ENCODE data around the gene RNASE13.
"Not testable (repeated sequence)": the region's sequence is repeated elsewhere in the genome, so short reads cannot be mapped to it uniquely, and the experiment has no call there.

Gene RNASE13

DNA sequence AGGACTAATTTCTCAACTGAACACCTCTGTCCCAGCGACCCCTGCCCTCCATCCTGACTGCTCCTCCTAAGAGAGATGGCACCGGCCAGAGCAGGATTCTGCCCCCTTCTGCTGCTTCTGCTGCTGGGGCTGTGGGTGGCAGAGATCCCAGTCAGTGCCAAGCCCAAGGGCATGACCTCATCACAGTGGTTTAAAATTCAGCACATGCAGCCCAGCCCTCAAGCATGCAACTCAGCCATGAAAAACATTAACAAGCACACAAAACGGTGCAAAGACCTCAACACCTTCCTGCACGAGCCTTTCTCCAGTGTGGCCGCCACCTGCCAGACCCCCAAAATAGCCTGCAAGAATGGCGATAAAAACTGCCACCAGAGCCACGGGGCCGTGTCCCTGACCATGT lies 8.3 kb upstream of the RNASE13 start:
- DNase-seq (ENCODE audit: low read depth in 2 of 2): no peak

- no peak for DNase-seq (ENCODE audit: low read depth in 2 of 2)
Measured at GRCh38 chr14:21041676-21042433, 7.2 kb upstream of the RNASE13 start, which contains the start of gene RNASE7. RNASE7 (plus strand) TSS chr14:21042362; CDS start chr14:21042993, 631 bp downstream.

DNA sequence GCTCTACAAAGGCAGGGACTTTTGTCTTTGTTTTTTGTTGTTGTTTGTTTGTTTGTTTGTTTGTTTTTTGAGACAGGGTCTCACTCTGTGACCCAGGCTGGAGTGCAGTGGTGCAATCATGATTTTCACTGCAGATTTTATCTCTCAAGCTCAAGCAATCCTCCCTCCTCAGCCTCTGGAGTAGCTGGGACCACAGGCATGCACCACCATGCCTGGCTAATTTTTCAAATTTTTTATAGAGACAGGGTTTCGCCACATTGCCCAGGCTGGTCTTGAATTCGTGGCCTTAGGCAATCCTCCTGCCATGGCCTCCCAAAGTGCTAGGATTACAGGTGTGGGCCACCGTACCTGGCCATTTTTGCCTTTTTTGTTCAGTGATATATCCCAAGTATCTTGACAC lies 6.3 kb upstream of the RNASE13 start:
- DNase-seq (ENCODE audit: low read depth in 2 of 2): not testable (repeated sequence)

GRCh38 chr14:21040370-21040925 lies 5.8 kb upstream of the RNASE13 start:
- DNase-seq (ENCODE audit: low read depth in 2 of 2): no peak

- DNase-seq (ENCODE audit: low read depth in 2 of 2): no peak
Measured at GRCh38 chr14:21039585-21040369, 5.2 kb upstream of the RNASE13 start.

- no peak for DNase-seq (ENCODE audit: low read depth in 2 of 2)
Measured at GRCh38 chr14:21038441-21039422, 4.1 kb upstream of the RNASE13 start.

DNA sequence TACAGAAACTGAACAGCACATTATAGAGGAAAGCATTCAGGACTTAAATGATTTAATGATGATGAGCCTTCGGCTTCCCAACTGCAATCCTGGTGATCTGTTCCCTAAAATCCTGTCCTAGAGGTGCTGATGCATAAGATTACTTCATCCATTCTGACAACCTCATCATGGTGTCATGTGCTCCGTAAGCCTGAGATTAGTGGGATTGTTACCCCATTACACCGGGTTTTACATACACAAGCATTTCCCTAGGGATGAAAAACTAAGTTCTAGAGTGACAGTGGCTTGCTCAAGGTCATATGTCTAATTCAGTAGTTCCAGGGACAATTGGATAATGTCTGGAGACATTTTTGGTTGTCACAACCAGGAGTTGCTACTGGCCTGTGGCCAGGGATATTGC lies 2.5 kb upstream of the RNASE13 start:
- DNase-seq (ENCODE audit: low read depth in 2 of 2): no peak

- DNase-seq (ENCODE audit: low read depth in 2 of 2): no peak
Measured at GRCh38 chr14:21036751-21037150, 2.1 kb upstream of the RNASE13 start.

GRCh38 chr14:21033133-21033698 lies 1.4 kb downstream of the RNASE13 start:
- DNase-seq (ENCODE audit: low read depth in 2 of 2): no peak

DNA sequence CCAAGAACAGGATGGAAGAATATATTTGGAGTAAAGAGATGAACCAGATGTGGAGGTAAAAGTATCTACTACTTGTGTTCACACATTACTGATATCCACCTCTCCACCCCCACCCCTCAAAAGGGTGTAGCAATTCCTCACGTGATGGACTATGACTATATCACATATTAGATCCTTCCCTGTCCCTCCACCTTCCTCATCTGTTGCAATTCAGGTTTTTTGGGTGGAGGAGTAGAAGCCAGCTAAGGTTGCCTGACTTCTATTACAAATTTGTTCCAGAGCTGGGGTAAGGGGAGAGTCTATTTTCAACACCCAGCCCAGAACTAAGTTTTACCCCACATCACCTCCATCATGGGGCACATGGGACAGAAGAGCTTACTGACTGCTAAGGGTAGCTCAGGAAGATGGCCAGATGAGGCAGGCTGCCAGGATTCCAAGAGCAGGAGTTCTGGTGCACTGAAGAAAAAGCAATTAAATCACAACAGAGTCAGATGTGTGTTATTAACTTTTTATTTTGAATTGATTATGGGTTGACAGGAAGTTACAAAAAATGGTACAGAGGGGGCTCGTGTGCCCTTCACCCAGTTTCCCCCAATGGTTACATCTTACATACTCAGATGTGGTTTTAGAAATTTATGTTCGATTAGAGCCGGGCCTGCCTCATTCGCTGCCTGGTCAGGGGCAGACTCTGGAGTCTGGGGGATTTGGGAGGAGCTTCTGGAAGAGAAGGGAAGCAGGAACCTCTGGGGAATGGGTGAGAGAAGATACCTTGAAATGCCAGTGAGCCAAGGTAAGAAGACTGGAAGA lies 2.1 kb downstream of the RNASE13 start:
- no peak for DNase-seq (ENCODE audit: low read depth in 2 of 2)

- no peak for DNase-seq (ENCODE audit: low read depth in 2 of 2)
Measured at GRCh38 chr14:21030531-21030930, 4.1 kb downstream of the RNASE13 start.

- no peak for DNase-seq (ENCODE audit: low read depth in 2 of 2)
Measured at GRCh38 chr14:21029917-21030316, 4.7 kb downstream of the RNASE13 start, which contains the start of gene TPPP2. TPPP2 (plus strand) TSS chr14:21030217; CDS start chr14:21030582, 365 bp downstream.

DNA sequence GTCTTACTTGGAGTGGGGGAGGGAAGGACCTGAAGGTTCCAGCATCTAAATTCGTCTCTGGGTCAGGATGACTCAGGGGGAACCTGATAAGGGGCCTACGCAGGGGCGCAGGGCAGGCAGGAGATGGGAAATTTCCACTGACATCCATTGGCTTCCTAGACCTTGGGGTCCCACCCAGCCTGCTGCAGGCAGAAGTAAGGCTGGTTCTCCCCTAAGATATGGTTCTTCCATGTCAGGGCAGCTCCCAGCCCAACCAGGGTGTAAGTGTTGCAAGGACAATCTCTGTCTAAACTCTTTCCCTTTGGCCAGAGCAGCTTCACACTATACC lies 7.7 kb downstream of the RNASE13 start:
- no peak for DNase-seq (ENCODE audit: low read depth in 2 of 2)

DNA sequence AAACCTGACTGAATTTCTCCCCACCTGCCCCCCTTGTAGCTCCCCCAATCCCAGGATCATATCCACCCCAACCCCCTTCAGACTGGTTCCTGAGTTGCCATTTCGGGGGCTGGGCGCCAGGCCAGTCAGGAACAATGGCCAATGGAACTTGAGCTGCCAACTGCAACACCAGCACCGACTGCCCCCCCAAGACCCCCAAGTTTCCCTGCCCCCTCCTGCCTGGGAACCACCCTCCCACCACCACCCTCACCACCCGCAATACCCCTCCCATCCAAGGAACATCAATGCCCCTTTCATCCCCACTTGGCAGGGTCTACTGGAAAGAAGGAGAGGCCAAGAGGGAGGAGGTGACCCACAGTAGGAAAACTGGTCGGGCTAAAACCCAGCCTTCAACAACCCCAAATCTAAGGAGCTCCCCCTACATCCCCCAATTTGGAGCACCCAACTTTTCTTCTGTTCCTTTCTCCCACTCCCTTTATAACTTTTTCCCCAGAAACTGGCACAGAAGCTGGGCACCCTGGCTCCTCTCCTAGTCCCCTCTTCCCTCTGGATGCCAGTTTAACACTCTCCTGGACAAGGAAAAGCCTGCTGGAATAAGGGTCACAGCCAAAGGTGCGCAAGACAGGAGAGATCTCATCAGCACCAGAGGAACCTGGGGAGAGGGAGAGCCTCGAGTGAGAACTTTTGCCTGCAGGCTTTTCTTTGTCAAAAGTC lies 8.2 kb downstream of the RNASE13 start:
- no peak for DNase-seq (ENCODE audit: low read depth in 2 of 2)

- no peak for DNase-seq (ENCODE audit: low read depth in 2 of 2)
Measured at GRCh38 chr14:21025371-21026273, 9.0 kb downstream of the RNASE13 start.

DNA sequence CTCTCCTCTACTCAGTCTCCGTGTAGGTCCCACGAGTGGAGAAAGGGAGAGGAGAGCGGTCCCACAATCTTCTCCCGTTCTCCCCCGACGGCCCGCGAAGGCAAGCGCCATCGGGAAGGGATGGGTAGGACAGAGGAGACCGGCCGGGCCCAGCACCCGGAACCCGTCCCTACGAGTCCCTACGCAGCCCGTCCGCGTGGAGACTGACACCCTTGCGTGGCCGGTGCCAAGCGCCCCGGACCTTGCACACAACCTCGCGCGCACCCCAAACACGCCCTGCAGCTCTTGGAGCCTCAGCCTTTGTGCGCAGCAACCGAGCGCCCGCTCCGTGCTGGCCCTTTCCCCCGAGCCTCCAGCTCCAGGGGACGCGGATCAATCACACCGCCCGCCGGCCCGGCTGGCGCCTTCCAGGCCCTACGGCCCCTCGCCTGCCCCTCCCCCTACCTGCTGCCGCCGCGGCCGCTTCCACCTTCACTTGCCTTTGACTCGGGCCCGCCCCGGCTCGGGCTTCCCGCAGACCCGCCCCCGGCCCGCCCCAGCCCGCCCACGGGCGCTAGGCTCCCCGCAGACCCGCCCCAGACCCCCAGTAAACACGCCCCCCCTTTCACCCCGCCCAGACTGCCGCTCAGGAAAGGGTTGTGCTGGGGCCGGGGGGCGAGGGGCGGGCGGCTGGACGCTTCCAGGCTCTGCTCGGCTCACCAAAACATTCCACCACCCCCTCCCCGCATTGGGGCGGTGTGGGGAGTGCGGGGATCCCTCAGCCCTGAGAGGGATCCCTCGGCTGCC lies 9.8 kb downstream of the RNASE13 start, which contains the start of gene NDRG2:
Gene NDRG2, minus strand, starts transcription at position 477 of the 786 bp plus-strand sequence. CDS start 1,746 bp downstream, outside the sequence.
- peak; percentile 42 to 44 for DNase-seq (ENCODE audit: low read depth in 2 of 2)

GRCh38 chr14:21023817-21024584 lies 10.6 kb downstream of the RNASE13 start:
- no peak for DNase-seq (ENCODE audit: low read depth in 2 of 2)

Data from stimulated activated CD8-positive, alpha-beta memory T cell treated with anti-CD3 and anti-CD28 coated beads, Interleukin-15, amount 100 ng/mL, for 48 hours (primary cell).